Skeletal muscle cell (primary cell): ENCODE data around the gene PXT1.

Source experiments
- DNase-seq: peaks from one replicate; pipeline ENCODE4 v3.0.0-alpha.2; 2010; ENCODE audit warnings: low read depth
- H3K4me3 ChIP-seq: 2 replicates; pipeline ENCODE4 v1.5.1; 2011; ENCODE audit warnings: low read depth, mild to moderate bottlenecking, control low read depth, low read length, moderate library complexity

Gene PXT1

GRCh38 chr6:36404164-36404563 is 38.5 kb downstream of the PXT1 start:
- DNase-seq: no peak
- no peak overlapping the region for H3K4me3 ChIP-seq

DNA sequence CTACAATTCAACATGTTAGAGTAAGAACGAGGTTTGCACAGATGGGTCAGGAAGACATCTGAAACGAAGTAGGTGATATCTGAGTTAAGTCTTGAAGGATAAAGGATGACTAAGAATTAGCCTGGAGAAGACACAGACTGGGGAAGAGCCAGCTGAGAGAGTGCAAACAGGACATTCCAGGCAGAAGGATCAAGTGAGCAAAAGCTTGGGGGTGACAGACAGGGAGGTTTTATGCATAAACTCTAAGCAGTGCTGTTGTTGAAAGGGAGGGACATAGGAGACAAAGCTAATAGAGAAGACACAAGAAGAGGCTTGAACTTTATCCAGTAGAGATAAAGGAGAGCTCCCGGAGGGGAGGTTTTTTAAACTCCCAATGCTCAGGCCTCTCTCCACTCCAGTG is 40.2 kb downstream of the PXT1 start:
- DNase-seq: no peak
- H3K4me3 ChIP-seq: no peak overlapping the region

- DNase-seq: no peak
- H3K4me3 ChIP-seq: no peak overlapping the region
These were observed 42.7 kb downstream of the PXT1 start for GRCh38 chr6:36399970-36400369.

- H3K4me3 ChIP-seq: no peak overlapping the region
- DNase-seq: no peak
These were observed 50.0 kb downstream of the PXT1 start for GRCh38 chr6:36392621-36393020.

- no peak for DNase-seq
- H3K4me3 ChIP-seq: no peak overlapping the region
These were observed 53.3 kb downstream of the PXT1 start for GRCh38 chr6:36389353-36389752.

- no peak for DNase-seq
- peak within 1 kb of the TSS; percentile 50 for H3K4me3 ChIP-seq
These were observed 55.0 kb downstream of the PXT1 start, which contains the start of gene ETV7 for GRCh38 chr6:36387440-36388303. TSS of gene ETV7 (minus strand) at chr6:36387669. CDS start at chr6:36387541, 128 bp downstream.

DNA sequence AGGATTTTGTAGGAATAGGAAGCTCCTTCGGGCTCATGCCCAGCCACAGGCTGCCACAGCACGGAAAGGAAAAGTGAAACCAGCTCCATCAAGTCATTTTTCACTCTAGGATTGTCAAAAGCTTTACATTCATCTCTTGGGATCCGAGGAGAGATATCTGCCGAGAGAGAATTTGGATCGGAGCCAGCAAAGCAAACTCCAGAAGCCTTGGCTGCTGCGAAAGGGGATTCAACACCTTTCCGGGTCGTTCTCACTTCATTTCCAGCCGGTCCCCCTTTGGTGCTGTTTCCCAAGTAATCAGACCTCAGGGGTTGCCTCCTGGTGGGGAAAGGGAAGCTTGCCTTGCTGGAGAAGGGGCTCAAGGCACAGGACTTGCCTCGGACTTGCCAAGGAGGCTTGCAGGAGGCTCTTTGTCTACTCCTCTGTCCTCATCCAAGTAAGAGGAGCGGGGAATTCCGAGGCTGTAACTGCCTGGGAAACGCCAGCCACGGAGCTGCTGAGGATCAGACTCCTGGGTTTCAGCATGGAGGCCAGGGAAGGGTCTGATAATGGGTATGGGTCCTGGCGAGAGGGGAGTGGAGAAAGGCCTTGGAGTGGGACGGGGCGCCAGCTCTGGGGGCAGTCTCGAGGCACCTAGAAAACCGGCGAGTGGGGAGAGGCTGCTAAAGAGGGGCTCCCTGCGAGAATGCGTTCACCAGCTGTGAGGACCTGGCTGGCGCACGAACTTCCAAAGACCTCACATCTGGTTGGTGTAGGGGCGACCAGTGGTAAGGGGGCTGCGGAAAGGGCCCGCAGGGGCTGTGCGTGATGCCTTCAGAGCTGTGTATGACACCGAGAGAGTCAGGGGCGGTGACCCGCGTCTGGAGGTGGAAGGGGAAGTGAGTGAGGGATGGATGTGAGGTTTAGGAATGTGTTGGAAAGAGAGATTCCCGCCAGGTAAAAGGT is 55.9 kb downstream of the PXT1 start:
- DNase-seq: no peak
- peak overlapping the region; percentile 50 for H3K4me3 ChIP-seq

GRCh38 chr6:36384095-36384494 is 58.6 kb downstream of the PXT1 start:
- no peak overlapping the region for H3K4me3 ChIP-seq
- no peak for DNase-seq

- no peak overlapping the region for H3K4me3 ChIP-seq
- no peak for DNase-seq
These were observed 59.0 kb downstream of the PXT1 start for GRCh38 chr6:36383606-36384005.

- DNase-seq: no peak
- no peak overlapping the region for H3K4me3 ChIP-seq
These were observed 59.7 kb downstream of the PXT1 start for GRCh38 chr6:36382976-36383375.

- no peak for DNase-seq
- H3K4me3 ChIP-seq: no peak overlapping the region
These were observed 60.9 kb downstream of the PXT1 start for GRCh38 chr6:36381502-36382389.

GRCh38 chr6:36380166-36380565 is 62.5 kb downstream of the PXT1 start:
- no peak overlapping the region for H3K4me3 ChIP-seq
- no peak for DNase-seq

DNA sequence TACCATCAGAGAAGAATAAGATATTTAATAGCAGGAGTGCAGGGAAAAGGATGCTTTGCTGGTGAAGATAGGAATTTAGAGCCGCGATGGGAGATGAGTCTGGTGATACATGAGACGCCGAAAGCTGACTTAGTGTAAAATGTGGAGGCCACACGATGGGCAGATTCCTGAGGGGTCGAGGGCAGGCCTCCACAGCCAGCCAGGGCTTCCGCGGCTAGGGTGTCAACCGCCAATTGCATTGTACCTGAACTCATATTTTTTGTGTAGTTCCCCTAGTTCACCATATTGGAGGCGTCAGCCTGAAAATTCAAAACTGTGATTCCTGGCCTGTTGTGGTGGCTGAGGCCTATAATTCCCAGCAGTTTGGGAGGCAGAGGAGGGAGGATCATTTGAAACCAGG is 63.7 kb downstream of the PXT1 start:
- no peak for DNase-seq
- H3K4me3 ChIP-seq: no peak overlapping the region

- H3K4me3 ChIP-seq: no peak overlapping the region
These were observed 64.3 kb downstream of the PXT1 start for GRCh38 chr6:36378243-36378920.

DNA sequence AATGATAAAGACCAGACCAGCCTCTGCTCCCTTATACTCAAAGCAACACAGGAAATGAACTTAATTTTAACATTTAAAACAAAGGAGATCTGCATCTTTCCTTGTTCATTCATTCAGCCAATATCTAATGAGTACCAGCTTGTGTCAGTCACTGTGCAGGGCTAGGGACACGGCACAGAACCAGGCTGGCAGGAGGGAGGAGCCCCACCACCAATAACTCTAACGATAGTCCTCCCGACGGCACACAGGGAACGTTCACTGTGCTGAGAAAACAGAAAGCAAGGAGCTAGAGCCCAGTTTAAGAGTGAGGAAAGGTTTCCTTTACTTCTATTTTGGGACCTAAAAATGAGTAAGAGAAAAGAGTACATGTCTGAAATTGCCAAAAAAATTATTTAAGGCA is 65.1 kb downstream of the PXT1 start:
- H3K4me3 ChIP-seq: no peak overlapping the region
- DNase-seq: no peak

More at GRCh38 chr6:36378243-36378920, 64.3 kb downstream of the PXT1 start:
- no peak for DNase-seq

GRCh38 chr6:36376742-36377141 is 65.9 kb downstream of the PXT1 start:
- no peak overlapping the region for H3K4me3 ChIP-seq
- no peak for DNase-seq

DNA sequence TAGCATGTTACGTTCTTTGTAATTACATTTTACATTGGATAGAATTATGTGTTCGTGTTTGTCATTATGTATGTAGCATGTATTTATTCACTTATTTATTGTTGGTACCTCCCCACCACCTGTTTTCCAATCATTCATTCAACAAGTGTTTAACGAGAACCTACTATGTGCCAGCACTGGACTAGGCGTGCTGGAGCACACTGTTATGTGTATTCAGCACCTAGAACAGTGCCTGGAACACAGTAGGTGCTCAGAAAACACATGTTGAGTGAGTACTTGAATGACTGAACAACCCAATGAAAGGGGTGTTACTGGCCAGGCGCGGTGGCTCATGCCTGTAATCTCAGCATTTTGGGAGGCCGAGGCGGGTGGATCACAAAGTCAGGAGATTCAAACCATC is 66.5 kb downstream of the PXT1 start:
- DNase-seq: no peak

GRCh38 chr6:36375644-36376155 is 67.0 kb downstream of the PXT1 start:
- no peak for DNase-seq
- H3K4me3 ChIP-seq: no peak overlapping the region

More for the DNA sequence above, 66.5 kb downstream of the PXT1 start:
- H3K4me3 ChIP-seq: no peak overlapping the region

- no peak overlapping the region for H3K4me3 ChIP-seq
- no peak for DNase-seq
These were observed 67.7 kb downstream of the PXT1 start for GRCh38 chr6:36374972-36375371.
